GM12878 (cell line): Measurements from ENCODE around the gene TPCN2. TPM values are rescaled to one million over a fixed set of nuclear protein-coding genes. Genes with fewer than 3 reads are reported as not detected.

Source experiments
- ATAC-seq: fragments of 200-7000 bp; cut with Tn5 transposase; 3 replicates; pipeline ENCODE4 v1.9.1; 2020; ENCODE audit warnings: mild to moderate bottlenecking, moderate library complexity
- BruUV-seq: library from RNA; stranded (reverse); fragments of 400-500 nt; replicated peaks from 2 replicates; lab custom pipeline; 2021; lab: Mats Ljungman, UMichigan
- CTCF ChIA-PET: fragments of 300-600 bp; sonication (Branson Sonifier 250); formaldehyde crosslinking; extraction: SDS; loops from one replicate; lab custom pipeline; 2021; ENCODE audit warnings: inconsistent platforms; lab: Yijun Ruan, JAX
- POLR2A ChIA-PET: fragments of 350-600 bp; formaldehyde crosslinking; extraction: SDS; loops from one replicate; lab custom pipeline; 2021; ENCODE audit warnings: inconsistent platforms; lab: Charles Lee
- RAD21 ChIA-PET: fragments of 300-600 bp; sonication (Branson Sonifier 250); formaldehyde crosslinking; loops from one replicate; lab custom pipeline; 2023; ENCODE audit warnings: antibody characterized with exemption; ENCODE audit not compliant: unreplicated experiment; lab: Charles Lee
- SMC1A ChIA-PET: fragments of 300-600 bp; sonication (Branson Sonifier 250); formaldehyde crosslinking; loops from one replicate; lab custom pipeline; 2023; ENCODE audit not compliant: unreplicated experiment, uncharacterized antibody; lab: Charles Lee
- DNase-seq: peaks from one replicate; pipeline ENCODE4 v3.0.0-alpha.2; 2011; ENCODE audit warnings: low read depth, low spot score
- FAIRE-seq: peaks from 3 replicates; lab custom pipeline; 2011; peaks lifted over from hg19 to GRCh38; lab: Jason Lieb, UNC
- H2AFZ ChIP-seq: 2 replicates; pipeline ENCODE4 v1.6.0; 2011; ENCODE audit warnings: low read depth, low read length, control low read depth; ENCODE audit not compliant: control insufficient read depth
- H3K27ac ChIP-seq: 2 replicates; pipeline ENCODE4 v1.5.1; 2011; ENCODE audit warnings: control low read depth; ENCODE audit not compliant: control insufficient read depth, insufficient read depth
- H3K27me3 ChIP-seq, 2 experiments: replicated peaks in 1 of 2; 2 replicates each; pipeline versions ENCODE4 v1.6.0 to v1.6.1; 2011; ENCODE audit warnings: low read length in 1 of 2; ENCODE audit not compliant: control insufficient read depth in 2 of 2, insufficient read depth in 2 of 2
- H3K36me3 ChIP-seq, 2 experiments: 2 replicates each; pipeline ENCODE4 v1.5.1; 2011; ENCODE audit warnings: low read length in 1 of 2; ENCODE audit not compliant: control insufficient read depth in 2 of 2, insufficient read depth in 2 of 2
- H3K4me1 ChIP-seq: 2 replicates; pipeline ENCODE4 v1.6.1; 2011; ENCODE audit warnings: mild to moderate bottlenecking, low read length, moderate library complexity, mixed read lengths; ENCODE audit not compliant: control insufficient read depth, insufficient read depth
- H3K4me2 ChIP-seq: 2 replicates; pipeline ENCODE4 v1.6.0; 2011; ENCODE audit warnings: control low read depth; ENCODE audit not compliant: control insufficient read depth, insufficient read depth
- H3K4me3 ChIP-seq: fragments of 200-600 bp; sonication (generic); 2 replicates; pipeline ENCODE4 v1.5.1; 2016
- H3K79me2 ChIP-seq: 2 replicates; pipeline ENCODE4 v1.6.0; 2011; ENCODE audit warnings: low read length; ENCODE audit not compliant: control insufficient read depth, insufficient read depth
- H3K9ac ChIP-seq: 2 replicates; pipeline ENCODE4 v1.8.0; 2011; ENCODE audit warnings: low read length, control low read depth, mixed read lengths; ENCODE audit not compliant: control insufficient read depth, insufficient read depth
- H3K9me3 ChIP-seq: replicated peaks from 3 replicates; pipeline ENCODE4 v1.5.1; 2011; ENCODE audit warnings: mild to moderate bottlenecking, low read length; ENCODE audit not compliant: control insufficient read depth, insufficient read depth
- H4K20me1 ChIP-seq: 2 replicates; pipeline ENCODE4 v1.6.0; 2011; ENCODE audit not compliant: control insufficient read depth, insufficient read depth
- ATF3 ChIP-seq: IDR thresholded peaks from 2 replicates; pipeline ENCODE4 v1.6.1; 2011; ENCODE audit warnings: low read depth, mild to moderate bottlenecking, low read length, moderate library complexity, borderline replicate concordance; ENCODE audit errors: extremely low read depth
- BCL11A ChIP-seq: IDR thresholded peaks from 2 replicates; pipeline ENCODE4 v1.6.1; 2011; ENCODE audit warnings: low read depth, low read length
- BRCA1 ChIP-seq: IDR thresholded peaks from 2 replicates; pipeline ENCODE4 v1.6.1; 2011; ENCODE audit warnings: low read depth, low read length, improper control_type of control experiment
- CBX5 ChIP-seq: sonication (generic); IDR thresholded peaks from 2 replicates; pipeline ENCODE4 v1.6.1; 2016; ENCODE audit warnings: low read depth, moderate library complexity, mild to moderate bottlenecking, inconsistent platforms
- CEBPB ChIP-seq, 2 experiments: fragments of 150-350 bp in 1 of 2; IDR thresholded peaks; 2 replicates each; pipeline ENCODE4 v1.6.1; 2012 to 2014; ENCODE audit warnings: low read depth in 2 of 2, low read length in 2 of 2, borderline replicate concordance in 1 of 2, inconsistent platforms in 1 of 2
- CHD2 ChIP-seq: IDR thresholded peaks from 2 replicates; pipeline ENCODE4 v1.6.1; 2011; ENCODE audit warnings: low read depth, low read length, improper control_type of control experiment, borderline replicate concordance
- EP300 ChIP-seq, 2 experiments: fragments of 150-350 bp in 1 of 2; IDR thresholded peaks; 2 replicates each; pipeline ENCODE4 v1.6.1; 2011 to 2012; ENCODE audit warnings: low read depth in 2 of 2, low read length in 2 of 2, borderline replicate concordance in 1 of 2, improper control_type of control experiment in 1 of 2, inconsistent platforms in 1 of 2; ENCODE audit not compliant: control insufficient read depth in 1 of 2
- IKZF2 ChIP-seq, 2 experiments: fragments of 450-650 bp; IDR thresholded peaks; 2 replicates each; pipeline ENCODE4 v1.6.1; 2017; ENCODE audit warnings: mild to moderate bottlenecking in 2 of 2, moderate library complexity in 2 of 2
- KDM1A ChIP-seq: fragments of 200-600 bp; sonication (generic); IDR thresholded peaks from 2 replicates; pipeline ENCODE4 v1.6.1; 2016; ENCODE audit warnings: borderline replicate concordance
- MTA3 ChIP-seq: IDR thresholded peaks from 2 replicates; pipeline ENCODE4 v1.6.1; 2012; ENCODE audit warnings: low read length, inconsistent platforms, borderline replicate concordance
- SIN3A ChIP-seq: IDR thresholded peaks from 2 replicates; pipeline ENCODE4 v1.6.1; 2012; ENCODE audit warnings: low read depth, low read length, improper control_type of control experiment
- SREBF2 ChIP-seq: IDR thresholded peaks from 2 replicates; pipeline ENCODE4 v1.6.1; 2012; ENCODE audit warnings: mild to moderate bottlenecking, low read length
- ZNF207 ChIP-seq: fragments of 450-650 bp; IDR thresholded peaks from 2 replicates; pipeline ENCODE4 v1.6.1; 2014; ENCODE audit warnings: antibody characterized with exemption, mild to moderate bottlenecking, borderline replicate concordance
- ZNF274 ChIP-seq: IDR thresholded peaks from one replicate; pipeline ENCODE4 v1.8.0; 2011; ENCODE audit not compliant: insufficient read length, insufficient read depth
- WGBS: methylation state at CpG from one replicate; pipeline ENCODE4 v1.1.6; 2016; ENCODE audit warnings: low lambda C conversion rate; ENCODE audit not compliant: insufficient replicate concordance, insufficient coverage; ENCODE audit errors: missing lambda C conversion rate; 5-methylcytosine and 5-hydroxymethylcytosine counted together
- in situ Hi-C: fragments of 300-500 bp; cut with MboI; formaldehyde crosslinking; loops from 9 replicates; pipeline ENCODE4 v1.14.3; 2018; ENCODE audit warnings: mixed read lengths
- intact Hi-C: fragments of 100-400 bp; cut with micrococcal nuclease; formaldehyde crosslinking; loops from one replicate; pipeline ENCODE4 v1.14.2; 2022; ENCODE audit not compliant: unreplicated experiment
- polyA plus RNA-seq, 11 experiments: library from polyadenylated mRNA; depleted of rRNA in 4 of 11; unstranded in 6 of 11; stranded (reverse) in 5 of 11; fragments of >200 nt; fragmentation: Nextera tagmentation in 4 of 11; fragmentation: Illumina TruSeq in 1 of 11; extraction: Ambion mirVana in 4 of 11; extraction: Trizol in 1 of 11; gene quantifications; 1 replicate in 1 of 11; 2 replicates in 10 of 11; pipeline versions ENCODE4 v1.2.1 to v1.2.3, GENCODE V29; 2011 to 2016; ENCODE audit warnings: inconsistent platforms in 2 of 11, missing spikeins in 2 of 11, low read depth in 1 of 11
- total RNA-seq, 4 experiments: library from RNA; depleted of rRNA in 3 of 4; stranded (reverse); fragments of >200 nt in 3 of 4; fragmentation: Illumina TruSeq in 1 of 4; extraction: Trizol in 1 of 4; gene quantifications; 2 replicates each; pipeline versions ENCODE4 v1.2.1 to v1.2.3, GENCODE V29; 2013 to 2021
- TF ChIP-seq, protein P1 (sequence below): fragments of 450-650 bp; IDR thresholded peaks from 2 replicates; pipeline ENCODE4 v1.6.1; 2017; ENCODE audit warnings: antibody characterized with exemption, mild to moderate bottlenecking, moderate library complexity
- TF ChIP-seq, protein P2 (sequence below): IDR thresholded peaks from 2 replicates; pipeline ENCODE4 v1.6.1; 2012; ENCODE audit warnings: low read depth, low read length, improper control_type of control experiment
- TF ChIP-seq, protein P3 (sequence below): fragments of 450-650 bp; formaldehyde crosslinking; IDR thresholded peaks from 2 replicates; pipeline ENCODE4 v1.4.0; 2022; ENCODE audit warnings: mild to moderate bottlenecking, moderate library complexity

Gene TPCN2
- total and polyA plus RNA-seq, 10 of the 15 experiments (the other 5 are each of a cell fraction or from before 2014, with no cell fraction given) = 1.7 to 18.4 (median 8.4) TPM

- H3K4me2 ChIP-seq = no peak overlapping the region
- no peaks in the 10 kb centered on the region for H3K36me3 ChIP-seq
Observed at GRCh38 chr11:69129647-69130046, 80.9 kb downstream of the TPCN2 start.

More at GRCh38 chr11:69129647-69130046, 80.9 kb downstream of the TPCN2 start:
- ChIA-PET POLR2A (no interaction called here), RAD21 (interaction anchor here (2.8 kb wide), 1 partner anchor 26 kb away, joined by 12 read pairs; the partner anchor contains the start of gene SMIM38), SMC1A (no interaction called here), CTCF (no interaction called here)
- Histone ChIP-seq H3K9me3 (peaks cover 7% of the 10 kb centered on the region; the same call in 2 of the 3 replicates), H3K27ac (no peak overlapping the region), H3K9ac (no peak overlapping the region), H3K4me3 (no peak overlapping the region), H3K27me3 (no peaks in the 10 kb centered on the region), H2AFZ (no peak overlapping the region), H4K20me1 (no peaks in the 10 kb centered on the region), H3K79me2 (no peaks in the 10 kb centered on the region), H3K4me1 (peaks cover 2% of the 10 kb centered on the region)
- in situ Hi-C loops = no loop called here
- WGBS = 68% methylated on average over 7 of the region's 7 CpGs
- intact Hi-C loops = no loop called here
- no TSS peak for BruUV-seq
- no peak for ATAC-seq
- no peak for DNase-seq
- no peak for FAIRE-seq
- no peak for TF ChIP-seq SREBF2
- TF ChIP-seq SIN3A = no peak
- TF ChIP-seq CEBPB (IDR thresholded peaks at IDR 0.05; ENCODE audit: borderline replicate concordance in 1 of 2, low read depth in 2 of 2, low read length in 2 of 2) = no peak
- TF ChIP-seq, protein P1, sequence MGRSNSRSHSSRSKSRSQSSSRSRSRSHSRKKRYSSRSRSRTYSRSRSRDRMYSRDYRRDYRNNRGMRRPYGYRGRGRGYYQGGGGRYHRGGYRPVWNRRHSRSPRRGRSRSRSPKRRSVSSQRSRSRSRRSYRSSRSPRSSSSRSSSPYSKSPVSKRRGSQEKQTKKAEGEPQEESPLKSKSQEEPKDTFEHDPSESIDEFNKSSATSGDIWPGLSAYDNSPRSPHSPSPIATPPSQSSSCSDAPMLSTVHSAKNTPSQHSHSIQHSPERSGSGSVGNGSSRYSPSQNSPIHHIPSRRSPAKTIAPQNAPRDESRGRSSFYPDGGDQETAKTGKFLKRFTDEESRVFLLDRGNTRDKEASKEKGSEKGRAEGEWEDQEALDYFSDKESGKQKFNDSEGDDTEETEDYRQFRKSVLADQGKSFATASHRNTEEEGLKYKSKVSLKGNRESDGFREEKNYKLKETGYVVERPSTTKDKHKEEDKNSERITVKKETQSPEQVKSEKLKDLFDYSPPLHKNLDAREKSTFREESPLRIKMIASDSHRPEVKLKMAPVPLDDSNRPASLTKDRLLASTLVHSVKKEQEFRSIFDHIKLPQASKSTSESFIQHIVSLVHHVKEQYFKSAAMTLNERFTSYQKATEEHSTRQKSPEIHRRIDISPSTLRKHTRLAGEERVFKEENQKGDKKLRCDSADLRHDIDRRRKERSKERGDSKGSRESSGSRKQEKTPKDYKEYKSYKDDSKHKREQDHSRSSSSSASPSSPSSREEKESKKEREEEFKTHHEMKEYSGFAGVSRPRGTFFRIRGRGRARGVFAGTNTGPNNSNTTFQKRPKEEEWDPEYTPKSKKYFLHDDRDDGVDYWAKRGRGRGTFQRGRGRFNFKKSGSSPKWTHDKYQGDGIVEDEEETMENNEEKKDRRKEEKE = no peak
- TF ChIP-seq CHD2 = no peak
- TF ChIP-seq ATF3 = no peak
- TF ChIP-seq, protein P2, sequence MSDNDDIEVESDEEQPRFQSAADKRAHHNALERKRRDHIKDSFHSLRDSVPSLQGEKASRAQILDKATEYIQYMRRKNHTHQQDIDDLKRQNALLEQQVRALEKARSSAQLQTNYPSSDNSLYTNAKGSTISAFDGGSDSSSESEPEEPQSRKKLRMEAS = no peak
- TF ChIP-seq CBX5 = no peak
- no peak for TF ChIP-seq MTA3
- no peak for TF ChIP-seq IKZF2 (IDR thresholded peaks at IDR 0.05)
- TF ChIP-seq EP300 (IDR thresholded peaks at IDR 0.05; ENCODE audit: borderline replicate concordance in 1 of 2, control insufficient read depth in 1 of 2, low read depth in 2 of 2, low read length in 2 of 2) = no peak
- TF ChIP-seq KDM1A = no peak
- no peak for TF ChIP-seq BCL11A
- no peak for TF ChIP-seq ZNF274
- no peak for TF ChIP-seq BRCA1
- no peak for TF ChIP-seq ZNF207
- TF ChIP-seq, protein P3, sequence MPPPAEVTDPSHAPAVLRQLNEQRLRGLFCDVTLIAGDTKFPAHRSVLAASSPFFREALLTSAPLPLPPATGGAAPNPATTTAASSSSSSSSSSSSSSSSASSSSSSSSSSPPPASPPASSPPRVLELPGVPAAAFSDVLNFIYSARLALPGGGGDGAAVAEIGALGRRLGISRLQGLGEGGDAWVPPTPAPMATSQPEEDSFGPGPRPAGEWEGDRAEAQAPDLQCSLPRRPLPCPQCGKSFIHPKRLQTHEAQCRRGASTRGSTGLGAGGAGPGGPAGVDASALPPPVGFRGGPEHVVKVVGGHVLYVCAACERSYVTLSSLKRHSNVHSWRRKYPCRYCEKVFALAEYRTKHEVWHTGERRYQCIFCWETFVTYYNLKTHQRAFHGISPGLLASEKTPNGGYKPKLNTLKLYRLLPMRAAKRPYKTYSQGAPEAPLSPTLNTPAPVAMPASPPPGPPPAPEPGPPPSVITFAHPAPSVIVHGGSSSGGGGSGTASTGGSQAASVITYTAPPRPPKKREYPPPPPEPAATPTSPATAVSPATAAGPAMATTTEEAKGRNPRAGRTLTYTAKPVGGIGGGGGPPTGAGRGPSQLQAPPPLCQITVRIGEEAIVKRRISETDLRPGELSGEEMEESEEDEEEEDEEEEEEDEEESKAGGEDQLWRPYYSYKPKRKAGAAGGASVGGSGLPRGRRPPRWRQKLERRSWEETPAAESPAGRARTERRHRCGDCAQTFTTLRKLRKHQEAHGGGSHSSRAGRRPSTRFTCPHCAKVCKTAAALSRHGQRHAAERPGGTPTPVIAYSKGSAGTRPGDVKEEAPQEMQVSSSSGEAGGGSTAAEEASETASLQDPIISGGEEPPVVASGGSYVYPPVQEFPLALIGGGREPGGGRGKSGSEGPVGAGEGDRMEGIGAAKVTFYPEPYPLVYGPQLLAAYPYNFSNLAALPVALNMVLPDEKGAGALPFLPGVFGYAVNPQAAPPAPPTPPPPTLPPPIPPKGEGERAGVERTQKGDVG (CRISPR knock-in tag) = no peak
